ENCODE data around the gene NOA1.
"Not testable (repeated sequence)": the region's sequence is repeated elsewhere in the genome, so short reads cannot be mapped to it uniquely, and the experiment has no call there.

Gene NOA1

DNA sequence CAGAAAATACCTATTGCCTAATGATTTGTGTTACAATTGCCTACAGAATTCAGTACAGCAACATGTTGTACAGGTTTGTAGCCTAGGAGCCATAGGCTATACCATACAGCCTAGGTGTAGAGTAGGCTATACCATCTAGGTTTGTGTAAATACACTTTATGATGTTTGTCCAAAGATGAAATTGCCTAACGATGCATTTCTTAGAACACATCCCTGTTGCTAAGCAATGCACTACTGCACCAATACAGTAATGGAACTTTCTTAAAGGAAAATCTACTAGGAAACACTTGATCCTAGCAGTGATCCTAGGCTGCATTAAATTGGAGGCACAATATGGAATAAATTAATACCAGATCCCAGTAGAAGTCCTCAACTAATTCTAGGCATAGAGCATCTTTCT, 18.3 kb downstream of the NOA1 start:
- Histone ChIP-seq H3K4me3 (ENCODE audit: low read length in 2 of 2) (no peak overlapping the region), H3K4me1 (ENCODE audit: control insufficient read depth in 2 of 2, insufficient read depth in 2 of 2, low read length in 2 of 2) (peaks cover 6 to 14% of the 10 kb centered on the region in 2 donors), H3K9me3 (ENCODE audit: control insufficient read depth in 2 of 2, low read length in 2 of 2) (no peaks in the 10 kb centered on the region), H3K27me3 (ENCODE audit: control insufficient read depth in 2 of 2, insufficient read depth in 2 of 2, low read length in 2 of 2) (no peaks in the 10 kb centered on the region), H3K27ac (ENCODE audit: low read depth in 2 of 2, low read length in 2 of 2) (no peak overlapping the region), H3K9ac (ENCODE audit: low read depth in 1 of 2, low read length in 2 of 2) (no peak overlapping the region), H3K36me3 (ENCODE audit: control insufficient read depth in 2 of 2, insufficient read depth in 2 of 2, low read length in 2 of 2) (peaks cover 10 to 12% of the 10 kb centered on the region in 2 donors)

DNA sequence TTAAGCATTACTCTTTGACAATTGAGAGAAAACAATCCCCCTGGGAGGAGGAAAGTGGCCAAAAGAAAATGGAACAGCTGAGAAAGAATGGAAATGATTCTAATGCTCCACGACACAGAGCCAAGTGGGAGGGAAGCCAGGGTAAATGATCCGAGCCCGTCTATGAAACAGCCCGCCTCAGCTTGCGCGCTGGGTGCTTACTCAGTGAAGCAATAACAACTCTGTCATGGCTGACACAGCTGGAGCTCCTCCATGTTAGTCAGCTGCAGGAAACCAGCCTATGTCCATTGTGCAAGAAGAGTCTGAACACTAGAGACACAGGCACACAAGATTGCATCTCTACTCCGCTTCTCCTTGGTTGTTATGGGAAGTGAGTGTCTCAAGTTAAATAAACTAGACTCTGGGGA, 19.3 kb downstream of the NOA1 start:
- Histone ChIP-seq H3K4me3 (ENCODE audit: low read length in 2 of 2) (peak overlapping the region in 1 of 2 donors; percentile 34), H3K9me3 (ENCODE audit: control insufficient read depth in 2 of 2, low read length in 2 of 2) (no peaks in the 10 kb centered on the region), H3K27me3 (ENCODE audit: control insufficient read depth in 2 of 2, insufficient read depth in 2 of 2, low read length in 2 of 2) (no peaks in the 10 kb centered on the region), H3K27ac (ENCODE audit: low read depth in 2 of 2, low read length in 2 of 2) (no peak overlapping the region), H3K9ac (ENCODE audit: low read depth in 1 of 2, low read length in 2 of 2) (no peak overlapping the region), H3K4me1 (ENCODE audit: control insufficient read depth in 2 of 2, insufficient read depth in 2 of 2, low read length in 2 of 2) (peaks cover 6 to 14% of the 10 kb centered on the region in 2 donors), H3K36me3 (ENCODE audit: control insufficient read depth in 2 of 2, insufficient read depth in 2 of 2, low read length in 2 of 2) (peaks cover 3 to 4% of the 10 kb centered on the region in 2 donors)

DNA sequence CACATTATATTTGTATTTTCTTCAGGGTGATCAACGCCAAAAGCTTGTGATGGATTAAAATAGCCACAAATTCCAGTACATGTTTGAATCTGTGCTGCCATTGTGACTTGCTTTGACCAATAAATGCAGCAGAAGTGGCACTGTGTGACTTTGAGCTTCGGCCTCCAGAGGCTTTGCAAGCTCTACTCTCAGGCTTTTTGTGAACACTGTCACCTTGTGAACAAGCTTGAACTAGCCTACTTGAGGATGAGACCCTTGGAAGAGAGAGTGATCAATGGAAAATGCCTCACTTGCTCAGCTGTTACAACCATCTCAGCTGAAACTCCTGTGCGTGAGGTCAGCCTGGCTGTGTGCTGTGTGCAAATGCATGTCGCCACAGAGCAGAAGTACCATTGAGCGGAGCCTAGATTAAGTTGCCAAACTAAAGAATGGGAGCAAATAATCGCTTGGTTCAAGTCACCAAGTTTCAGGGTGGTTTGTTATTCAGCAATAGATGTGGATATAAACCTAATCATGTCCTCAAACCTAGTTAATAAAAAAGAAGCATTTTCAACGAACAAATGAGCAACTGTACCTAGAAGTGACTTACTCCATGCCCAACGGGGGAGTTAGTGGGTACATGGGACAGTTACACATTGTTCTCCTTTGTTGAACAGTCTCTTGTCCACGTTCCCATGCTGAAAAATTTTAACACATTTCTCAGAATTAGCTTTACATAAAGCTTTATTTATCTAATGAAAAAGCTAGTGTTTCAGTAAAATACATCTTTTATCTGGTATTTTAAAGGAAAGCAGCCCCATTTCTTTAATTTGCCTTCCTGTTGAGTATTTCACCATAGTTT, 23.5 kb downstream of the NOA1 start:
- peaks cover 5 to 6% of the 10 kb centered on the region in 2 donors for H3K4me1 ChIP-seq (ENCODE audit: control insufficient read depth in 2 of 2, insufficient read depth in 2 of 2, low read length in 2 of 2)
- H3K27me3 ChIP-seq (ENCODE audit: control insufficient read depth in 2 of 2, insufficient read depth in 2 of 2, low read length in 2 of 2), result no peaks in the 10 kb centered on the region
- no peaks in the 10 kb centered on the region for H3K9me3 ChIP-seq (ENCODE audit: control insufficient read depth in 2 of 2, low read length in 2 of 2)
- no peak overlapping the region for H3K9ac ChIP-seq (ENCODE audit: low read depth in 1 of 2, low read length in 2 of 2)
- no peaks in the 10 kb centered on the region for H3K36me3 ChIP-seq (ENCODE audit: control insufficient read depth in 2 of 2, insufficient read depth in 2 of 2, low read length in 2 of 2)
- no peak overlapping the region for H3K4me3 ChIP-seq (ENCODE audit: low read length in 2 of 2)
- no peak overlapping the region for H3K27ac ChIP-seq (ENCODE audit: low read depth in 2 of 2, low read length in 2 of 2)

DNA sequence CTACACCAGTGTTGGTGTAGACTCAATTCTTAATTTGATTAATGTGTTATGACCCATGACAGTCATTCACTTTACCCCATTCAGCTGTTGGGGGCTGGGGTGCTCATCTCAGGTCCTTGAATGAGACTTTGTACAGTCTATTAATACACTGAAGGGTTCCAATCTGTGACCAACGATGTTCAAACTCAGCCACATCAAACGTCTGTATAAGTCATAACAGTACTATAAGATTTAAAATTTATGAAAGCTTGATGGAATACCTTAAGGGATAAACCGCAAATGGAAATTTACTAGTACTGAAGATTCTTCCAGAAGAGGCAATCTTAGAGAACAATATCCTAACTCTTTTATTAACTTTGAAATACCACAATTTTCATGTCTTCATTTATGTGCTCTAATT, 36.0 kb downstream of the NOA1 start:
- no peaks in the 10 kb centered on the region for H3K4me1 ChIP-seq (ENCODE audit: control insufficient read depth in 2 of 2, insufficient read depth in 2 of 2, low read length in 2 of 2)
- no peak overlapping the region for H3K9ac ChIP-seq (ENCODE audit: low read depth in 1 of 2, low read length in 2 of 2)
- no peaks in the 10 kb centered on the region for H3K9me3 ChIP-seq (ENCODE audit: control insufficient read depth in 2 of 2, low read length in 2 of 2)
- H3K27ac ChIP-seq (ENCODE audit: low read depth in 2 of 2, low read length in 2 of 2), result no peak overlapping the region
- no peak overlapping the region for H3K4me3 ChIP-seq (ENCODE audit: low read length in 2 of 2)
- no peaks in the 10 kb centered on the region for H3K27me3 ChIP-seq (ENCODE audit: control insufficient read depth in 2 of 2, insufficient read depth in 2 of 2, low read length in 2 of 2)
- no peaks in the 10 kb centered on the region for H3K36me3 ChIP-seq (ENCODE audit: control insufficient read depth in 2 of 2, insufficient read depth in 2 of 2, low read length in 2 of 2)

DNA sequence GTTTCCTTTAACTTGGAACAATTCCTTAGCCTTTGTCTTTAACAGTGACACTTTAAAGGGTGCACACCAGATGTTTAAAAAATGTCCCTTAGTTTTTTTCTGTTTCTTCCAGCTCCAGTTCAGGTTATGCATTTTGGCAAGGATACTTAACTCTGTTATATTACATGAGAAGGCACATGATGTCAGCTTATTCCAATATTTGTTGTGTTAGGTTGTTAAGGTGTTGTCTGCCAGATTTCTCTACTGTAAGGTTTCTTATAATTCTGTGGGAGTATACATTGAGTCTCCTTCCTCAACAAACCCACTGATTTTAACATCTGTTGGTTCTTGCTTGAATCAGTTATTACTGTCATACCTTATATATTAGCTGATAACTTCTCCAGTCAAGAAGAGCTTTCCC, 36.4 kb downstream of the NOA1 start:
- H3K4me3 ChIP-seq (ENCODE audit: low read length in 2 of 2), result no peak overlapping the region
- no peak overlapping the region for H3K27ac ChIP-seq (ENCODE audit: low read depth in 2 of 2, low read length in 2 of 2)
- no peaks in the 10 kb centered on the region for H3K4me1 ChIP-seq (ENCODE audit: control insufficient read depth in 2 of 2, insufficient read depth in 2 of 2, low read length in 2 of 2)
- no peaks in the 10 kb centered on the region for H3K27me3 ChIP-seq (ENCODE audit: control insufficient read depth in 2 of 2, insufficient read depth in 2 of 2, low read length in 2 of 2)
- no peak overlapping the region for H3K9ac ChIP-seq (ENCODE audit: low read depth in 1 of 2, low read length in 2 of 2)
- H3K9me3 ChIP-seq (ENCODE audit: control insufficient read depth in 2 of 2, low read length in 2 of 2), result no peaks in the 10 kb centered on the region
- no peaks in the 10 kb centered on the region for H3K36me3 ChIP-seq (ENCODE audit: control insufficient read depth in 2 of 2, insufficient read depth in 2 of 2, low read length in 2 of 2)

DNA sequence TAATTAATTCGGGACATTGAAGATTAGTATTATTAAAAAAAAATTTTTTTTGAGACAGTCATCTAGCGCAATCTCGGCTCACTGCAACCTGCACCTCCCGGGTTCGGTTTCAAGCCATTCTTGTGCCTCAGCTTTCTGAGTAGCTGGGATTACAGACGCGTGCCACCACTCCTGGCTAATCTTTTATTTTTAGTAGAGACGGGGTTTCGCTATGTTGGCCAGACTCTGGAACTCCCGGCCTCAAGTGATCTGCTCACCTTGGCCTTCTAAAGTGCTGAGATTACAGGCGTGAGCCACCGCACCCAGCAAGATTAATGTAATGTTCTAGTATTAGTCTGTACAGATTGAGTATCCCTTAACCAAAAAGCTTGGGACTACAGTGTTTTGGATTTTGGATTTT, 37.0 kb downstream of the NOA1 start:
- no peaks in the 10 kb centered on the region for H3K27me3 ChIP-seq (ENCODE audit: control insufficient read depth in 2 of 2, insufficient read depth in 2 of 2, low read length in 2 of 2)
- H3K4me3 ChIP-seq (ENCODE audit: low read length in 2 of 2), result no peak overlapping the region
- H3K9me3 ChIP-seq (ENCODE audit: control insufficient read depth in 2 of 2, low read length in 2 of 2), result no peaks in the 10 kb centered on the region
- no peak overlapping the region for H3K27ac ChIP-seq (ENCODE audit: low read depth in 2 of 2, low read length in 2 of 2)
- H3K9ac ChIP-seq (ENCODE audit: low read depth in 1 of 2, low read length in 2 of 2), result no peak overlapping the region
- no peaks in the 10 kb centered on the region for H3K4me1 ChIP-seq (ENCODE audit: control insufficient read depth in 2 of 2, insufficient read depth in 2 of 2, low read length in 2 of 2)
- H3K36me3 ChIP-seq (ENCODE audit: control insufficient read depth in 2 of 2, insufficient read depth in 2 of 2, low read length in 2 of 2), result no peaks in the 10 kb centered on the region

DNA sequence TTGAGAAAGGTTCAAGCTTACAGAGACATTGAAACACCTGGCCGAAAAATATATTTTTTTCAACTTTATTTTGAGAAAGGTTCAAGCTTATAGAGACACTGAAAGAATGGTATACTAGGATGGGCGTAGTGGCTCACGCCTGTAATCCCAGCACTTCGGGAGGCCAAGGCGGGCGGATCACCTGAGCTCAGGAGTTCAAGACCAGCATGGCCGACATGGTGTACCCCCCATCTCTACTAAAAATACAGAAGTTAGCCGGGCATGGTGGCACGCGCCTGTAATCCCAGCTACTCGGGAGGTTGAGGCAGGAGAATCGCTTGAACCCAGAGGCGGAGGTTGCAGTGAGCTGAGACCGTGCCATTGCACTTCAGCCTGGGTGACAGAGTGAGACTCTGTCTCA, 37.6 kb downstream of the NOA1 start:
- not testable (repeated sequence) for H3K36me3 ChIP-seq (ENCODE audit: control insufficient read depth in 2 of 2, insufficient read depth in 2 of 2, low read length in 2 of 2); H3K27me3 ChIP-seq (ENCODE audit: control insufficient read depth in 2 of 2, insufficient read depth in 2 of 2, low read length in 2 of 2); H3K4me3 ChIP-seq (ENCODE audit: low read length in 2 of 2); H3K27ac ChIP-seq (ENCODE audit: low read depth in 2 of 2, low read length in 2 of 2); H3K9me3 ChIP-seq (ENCODE audit: control insufficient read depth in 2 of 2, low read length in 2 of 2); H3K9ac ChIP-seq (ENCODE audit: low read depth in 1 of 2, low read length in 2 of 2); H3K4me1 ChIP-seq (ENCODE audit: control insufficient read depth in 2 of 2, insufficient read depth in 2 of 2, low read length in 2 of 2)

DNA sequence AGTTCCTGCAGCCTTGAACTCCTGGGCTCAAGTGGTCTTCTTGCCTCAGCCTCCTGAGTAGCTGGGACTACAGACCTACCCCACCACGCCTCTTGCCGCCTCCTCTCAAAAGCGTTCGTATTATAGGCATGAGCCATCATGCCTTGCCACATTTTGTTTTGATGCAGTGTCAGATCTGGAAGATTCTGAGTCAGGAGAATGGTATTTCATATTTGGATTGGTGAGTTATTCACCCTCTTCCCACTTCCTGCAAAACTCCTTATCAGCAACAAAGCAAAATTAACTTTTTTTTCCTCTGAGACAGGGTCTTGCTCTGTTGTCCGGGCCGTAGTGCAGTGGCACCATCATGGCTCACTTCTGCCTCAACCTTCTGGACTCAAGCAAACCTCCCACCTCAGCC, 40.1 kb downstream of the NOA1 start:
- Histone ChIP-seq H3K4me3 (ENCODE audit: low read length in 2 of 2) (no peak overlapping the region), H3K9ac (ENCODE audit: low read depth in 1 of 2, low read length in 2 of 2) (no peak overlapping the region), H3K9me3 (ENCODE audit: control insufficient read depth in 2 of 2, low read length in 2 of 2) (no peaks in the 10 kb centered on the region), H3K4me1 (ENCODE audit: control insufficient read depth in 2 of 2, insufficient read depth in 2 of 2, low read length in 2 of 2) (no peaks in the 10 kb centered on the region), H3K27me3 (ENCODE audit: control insufficient read depth in 2 of 2, insufficient read depth in 2 of 2, low read length in 2 of 2) (no peaks in the 10 kb centered on the region), H3K36me3 (ENCODE audit: control insufficient read depth in 2 of 2, insufficient read depth in 2 of 2, low read length in 2 of 2) (no peaks in the 10 kb centered on the region), H3K27ac (ENCODE audit: low read depth in 2 of 2, low read length in 2 of 2) (no peak overlapping the region)

DNA sequence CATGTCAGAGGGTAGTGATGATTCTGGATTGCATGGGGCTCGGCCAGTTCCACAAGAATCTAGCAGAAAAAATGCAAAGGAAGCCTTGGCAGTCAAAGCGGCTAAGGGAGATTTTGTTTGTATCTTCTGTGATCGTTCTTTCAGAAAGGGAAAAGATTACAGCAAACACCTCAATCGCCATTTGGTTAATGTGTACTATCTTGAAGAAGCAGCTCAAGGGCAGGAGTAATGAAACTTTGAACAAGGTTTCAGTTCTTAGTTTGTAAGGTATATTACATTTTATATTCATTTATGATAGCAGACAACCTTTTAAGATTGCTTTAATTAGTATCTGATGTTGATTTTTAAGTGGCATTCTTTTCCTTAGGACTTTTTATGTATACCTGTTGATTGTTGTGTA, 45.5 kb downstream of the NOA1 start:
- Histone ChIP-seq H3K36me3 (ENCODE audit: control insufficient read depth in 2 of 2, insufficient read depth in 2 of 2, low read length in 2 of 2) (peaks cover 18 to 26% of the 10 kb centered on the region in 2 donors), H3K9me3 (ENCODE audit: control insufficient read depth in 2 of 2, low read length in 2 of 2) (no peaks in the 10 kb centered on the region), H3K27ac (ENCODE audit: low read depth in 2 of 2, low read length in 2 of 2) (no peak overlapping the region), H3K27me3 (ENCODE audit: control insufficient read depth in 2 of 2, insufficient read depth in 2 of 2, low read length in 2 of 2) (no peaks in the 10 kb centered on the region), H3K4me1 (ENCODE audit: control insufficient read depth in 2 of 2, insufficient read depth in 2 of 2, low read length in 2 of 2) (no peaks in the 10 kb centered on the region), H3K9ac (ENCODE audit: low read depth in 1 of 2, low read length in 2 of 2) (no peak overlapping the region), H3K4me3 (ENCODE audit: low read length in 2 of 2) (no peak overlapping the region)

DNA sequence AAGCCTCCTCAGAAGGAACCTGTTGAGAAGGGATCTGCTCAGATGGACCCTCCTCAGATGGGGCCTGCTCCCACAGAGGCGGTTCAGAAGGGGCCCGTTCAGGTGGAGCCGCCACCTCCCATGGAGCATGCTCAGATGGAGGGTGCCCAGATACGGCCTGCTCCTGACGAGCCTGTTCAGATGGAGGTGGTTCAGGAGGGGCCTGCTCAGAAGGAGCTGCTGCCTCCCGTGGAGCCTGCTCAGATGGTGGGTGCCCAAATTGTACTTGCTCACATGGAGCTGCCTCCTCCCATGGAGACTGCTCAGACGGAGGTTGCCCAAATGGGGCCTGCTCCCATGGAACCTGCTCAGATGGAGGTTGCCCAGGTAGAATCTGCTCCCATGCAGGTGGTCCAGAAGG, 46.8 kb downstream of the NOA1 start:
- no peak overlapping the region for H3K27ac ChIP-seq (ENCODE audit: low read depth in 2 of 2, low read length in 2 of 2)

More for the DNA sequence above, 46.8 kb downstream of the NOA1 start:
- H3K9me3 ChIP-seq (ENCODE audit: control insufficient read depth in 2 of 2, low read length in 2 of 2), result no peaks in the 10 kb centered on the region
- H3K9ac ChIP-seq (ENCODE audit: low read depth in 1 of 2, low read length in 2 of 2), result no peak overlapping the region
- H3K4me3 ChIP-seq (ENCODE audit: low read length in 2 of 2), result no peak overlapping the region
- H3K27me3 ChIP-seq (ENCODE audit: control insufficient read depth in 2 of 2, insufficient read depth in 2 of 2, low read length in 2 of 2), result no peaks in the 10 kb centered on the region
- peaks cover 18 to 26% of the 10 kb centered on the region in 2 donors for H3K36me3 ChIP-seq (ENCODE audit: control insufficient read depth in 2 of 2, insufficient read depth in 2 of 2, low read length in 2 of 2)
- no peaks in the 10 kb centered on the region for H3K4me1 ChIP-seq (ENCODE audit: control insufficient read depth in 2 of 2, insufficient read depth in 2 of 2, low read length in 2 of 2)

Measured in mucosa of rectum (tissue), 2 donors.